Parathyroid adenoma (tissue), 2 donors: ENCODE measurements around the gene PHF21B.

ENCODE experiments used
- H2AFZ ChIP-seq: fragments of 300-600 bp; sonication (generic); one replicate; pipeline ENCODE4 v1.7.0; 2017; ENCODE audit warnings: antibody characterized with exemption, mild to moderate bottlenecking
- H3K27ac ChIP-seq: fragments of 300-600 bp; sonication (generic); one replicate; pipeline ENCODE4 v1.7.0; 2017
- H3K27me3 ChIP-seq: fragments of 300-600 bp; sonication (generic); one replicate; pipeline ENCODE4 v1.7.0; 2017; ENCODE audit warnings: low read length; ENCODE audit not compliant: control insufficient read depth, insufficient read depth
- H3K36me3 ChIP-seq: fragments of 300-600 bp; sonication (generic); one replicate; pipeline ENCODE4 v1.7.0; 2017; ENCODE audit warnings: low read length; ENCODE audit not compliant: control insufficient read depth, insufficient read depth
- H3K4me1 ChIP-seq: fragments of 300-600 bp; sonication (generic); one replicate; pipeline ENCODE4 v1.7.0; 2017; ENCODE audit warnings: control low read depth
- H3K4me2 ChIP-seq: fragments of 300-600 bp; sonication (generic); one replicate; pipeline ENCODE4 v1.7.0; 2017; ENCODE audit warnings: low read length
- H3K4me3 ChIP-seq: fragments of 300-600 bp; sonication (generic); one replicate; pipeline ENCODE4 v1.7.0; 2017; ENCODE audit warnings: low read depth, low read length
- H3K79me2 ChIP-seq: fragments of 300-600 bp; sonication (generic); one replicate; pipeline ENCODE4 v1.7.0; 2017; ENCODE audit warnings: control low read depth
- H3K9ac ChIP-seq: fragments of 300-600 bp; sonication (generic); one replicate; pipeline ENCODE4 v1.7.0; 2017; ENCODE audit warnings: mild to moderate bottlenecking
- H3K9me3 ChIP-seq: fragments of 300-600 bp; sonication (generic); one replicate; pipeline ENCODE4 v1.7.0; 2017; ENCODE audit warnings: low read length; ENCODE audit not compliant: control insufficient read depth
- TF ChIP-seq, protein P1 (sequence below): fragments of 300-600 bp; sonication (generic); IDR thresholded peaks from one replicate; pipeline ENCODE4 v1.7.0; 2017; ENCODE audit warnings: antibody characterized with exemption, mild to moderate bottlenecking
- donor health status: primary hyperparathyroidism.

PHF21B gene

DNA sequence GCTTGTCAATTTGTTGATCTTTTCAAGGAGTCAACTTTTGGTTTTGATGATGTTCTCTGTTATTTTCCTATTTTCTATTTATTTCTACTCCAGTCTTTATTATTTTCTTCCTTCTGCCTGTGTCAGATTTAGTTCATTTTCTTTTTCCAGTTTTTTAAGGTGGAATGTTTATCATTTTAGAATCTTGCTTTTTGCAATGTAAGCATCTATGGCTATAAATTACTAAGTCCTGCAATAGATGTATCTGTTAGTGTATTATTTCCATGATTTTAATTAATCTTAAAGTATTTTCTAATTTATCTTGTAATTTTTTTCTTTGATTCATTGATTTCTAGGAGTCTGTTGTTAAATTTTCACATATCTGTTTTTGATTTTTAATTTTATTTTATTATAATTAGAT is 175.7 kb downstream of the PHF21B start:
- H2AFZ ChIP-seq = no peak overlapping the region
- H3K27ac ChIP-seq = no peak overlapping the region
- TF ChIP-seq, protein P1, sequence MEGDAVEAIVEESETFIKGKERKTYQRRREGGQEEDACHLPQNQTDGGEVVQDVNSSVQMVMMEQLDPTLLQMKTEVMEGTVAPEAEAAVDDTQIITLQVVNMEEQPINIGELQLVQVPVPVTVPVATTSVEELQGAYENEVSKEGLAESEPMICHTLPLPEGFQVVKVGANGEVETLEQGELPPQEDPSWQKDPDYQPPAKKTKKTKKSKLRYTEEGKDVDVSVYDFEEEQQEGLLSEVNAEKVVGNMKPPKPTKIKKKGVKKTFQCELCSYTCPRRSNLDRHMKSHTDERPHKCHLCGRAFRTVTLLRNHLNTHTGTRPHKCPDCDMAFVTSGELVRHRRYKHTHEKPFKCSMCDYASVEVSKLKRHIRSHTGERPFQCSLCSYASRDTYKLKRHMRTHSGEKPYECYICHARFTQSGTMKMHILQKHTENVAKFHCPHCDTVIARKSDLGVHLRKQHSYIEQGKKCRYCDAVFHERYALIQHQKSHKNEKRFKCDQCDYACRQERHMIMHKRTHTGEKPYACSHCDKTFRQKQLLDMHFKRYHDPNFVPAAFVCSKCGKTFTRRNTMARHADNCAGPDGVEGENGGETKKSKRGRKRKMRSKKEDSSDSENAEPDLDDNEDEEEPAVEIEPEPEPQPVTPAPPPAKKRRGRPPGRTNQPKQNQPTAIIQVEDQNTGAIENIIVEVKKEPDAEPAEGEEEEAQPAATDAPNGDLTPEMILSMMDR = no peak
- no peaks in the 10 kb centered on the region for H3K36me3 ChIP-seq
- H3K4me3 ChIP-seq = no peak overlapping the region
- no peaks in the 10 kb centered on the region for H3K79me2 ChIP-seq
- no peaks in the 10 kb centered on the region for H3K4me1 ChIP-seq
- no peak overlapping the region for H3K9ac ChIP-seq
- H3K4me2 ChIP-seq = no peak overlapping the region
- no peaks in the 10 kb centered on the region for H3K9me3 ChIP-seq
- H3K27me3 ChIP-seq = no peaks in the 10 kb centered on the region

DNA sequence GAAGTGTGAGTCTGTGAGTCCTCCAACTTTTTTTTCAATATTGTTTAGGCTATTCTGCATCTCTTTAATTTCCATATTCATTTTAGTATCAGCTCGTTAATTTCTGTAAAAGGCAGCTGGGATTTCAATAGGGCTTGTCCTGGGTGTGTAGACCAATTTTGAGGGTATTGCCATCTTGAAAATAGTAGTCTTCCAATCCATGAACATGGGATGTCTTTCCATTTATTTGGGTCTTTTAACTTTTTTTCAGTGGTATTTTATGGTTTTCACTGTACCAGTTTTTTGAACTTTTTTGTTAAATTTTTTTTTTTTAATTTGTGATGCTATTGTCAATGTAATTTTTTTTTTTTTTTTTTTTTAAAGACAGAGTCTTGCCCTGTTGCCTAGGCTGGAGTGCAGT is 177.9 kb downstream of the PHF21B start:
- TF ChIP-seq, protein P1 = no peak

More for the DNA sequence above, 177.9 kb downstream of the PHF21B start:
- Histone ChIP-seq H2AFZ (no peak overlapping the region), H3K9ac (no peak overlapping the region), H3K27me3 (no peaks in the 10 kb centered on the region), H3K79me2 (no peaks in the 10 kb centered on the region), H3K9me3 (no peaks in the 10 kb centered on the region), H3K36me3 (no peaks in the 10 kb centered on the region), H3K4me1 (no peaks in the 10 kb centered on the region), H3K4me2 (no peak overlapping the region), H3K4me3 (no peak overlapping the region), H3K27ac (no peak overlapping the region)
